Gastrocnemius medialis (tissue), 4 donors: ENCODE results near the gene FERMT1.

Experiments
- CTCF ChIP-seq, 5 experiments: fragments of 450-650 bp in 3 of 5; fragments of 200-600 bp in 2 of 5; sonication (generic) in 2 of 5; IDR thresholded peaks in 4 of 5; conservative IDR thresholded peaks in 1 of 5; 1 replicate in 4 of 5; 2 replicates in 1 of 5; pipeline ENCODE4 v1.5.1; 2016 to 2019; ENCODE audit warnings: antibody characterized with exemption in 5 of 5, mild to moderate bottlenecking in 3 of 5, moderate library complexity in 3 of 5
- POLR2A ChIP-seq, 2 donors: fragments of 450-650 bp; IDR thresholded peaks; one replicate each; pipeline ENCODE4 v1.6.1; 2017; ENCODE audit warnings: antibody characterized with exemption in 2 of 2, mild to moderate bottlenecking in 2 of 2, moderate library complexity in 2 of 2

GRCh38 chr20:6055161-6055783, 67.6 kb downstream of the FERMT1 start:
- TF ChIP-seq CTCF (IDR thresholded peaks at IDR 0.05 in 4 of 5, conservative IDR thresholded peaks at IDR 0.05 in 1 of 5) (no peak), POLR2A (IDR thresholded peaks at IDR 0.05) (no peak)
